WTC11 (cell line): ENCODE measurements around the gene GRM3. TPM values are rescaled to one million over a fixed set of nuclear protein-coding genes. Genes with fewer than 3 reads are reported as not detected.

ENCODE experiments used
- ATAC-seq: fragments of 200-7000 bp; cut with Tn5 transposase; 2 replicates; pipeline ENCODE4 v1.10.0; 2021; ENCODE audit warnings: mild to moderate bottlenecking, moderate library complexity
- CTCF ChIA-PET: fragments of 300-600 bp; sonication (Branson Sonifier 250); formaldehyde crosslinking; loops from one replicate; lab custom pipeline; 2021; ENCODE audit warnings: antibody characterized with exemption; lab: Charles Lee
- POLR2A ChIA-PET: fragments of 350-600 bp; sonication (Branson Sonifier 250); formaldehyde crosslinking; loops from one replicate; lab custom pipeline; 2021; ENCODE audit warnings: antibody characterized with exemption; lab: Charles Lee
- DNase-seq: peaks from one replicate; pipeline ENCODE4 v3.0.0; 2021; ENCODE audit warnings: low spot score
- H3K27ac Mint-ChIP-seq: 2 replicates; pipeline ENCODE4 v1.8.0; 2021; ENCODE audit warnings: mixed read lengths
- H3K27me3 Mint-ChIP-seq: 2 replicates; pipeline ENCODE4 v1.8.0; 2021; ENCODE audit warnings: low read depth, mild to moderate bottlenecking, moderate library complexity, mixed read lengths
- H3K36me3 Mint-ChIP-seq: 2 replicates; pipeline ENCODE4 v1.8.0; 2021; ENCODE audit warnings: mixed read lengths
- H3K4me1 Mint-ChIP-seq: 2 replicates; pipeline ENCODE4 v1.8.0; 2022; ENCODE audit warnings: mixed read lengths
- H3K4me3 Mint-ChIP-seq: 2 replicates; pipeline ENCODE4 v1.8.0; 2021; ENCODE audit warnings: mild to moderate bottlenecking, moderate library complexity, mixed read lengths
- H3K9me3 Mint-ChIP-seq: 2 replicates; pipeline ENCODE4 v1.8.0; 2021; ENCODE audit warnings: mixed read lengths
- AFF4 ChIP-seq: sonication (generic); formaldehyde crosslinking; IDR thresholded peaks from 2 replicates; pipeline ENCODE4 v1.8.1; 2023; ENCODE audit warnings: mild to moderate bottlenecking, missing genetic modification reagents, borderline replicate concordance
- ATF2 ChIP-seq: sonication (generic); formaldehyde crosslinking; IDR thresholded peaks from 2 replicates; pipeline ENCODE4 v1.8.1; 2022; ENCODE audit warnings: low read depth, missing genetic modification reagents, borderline replicate concordance
- CBFB ChIP-seq: sonication (generic); formaldehyde crosslinking; IDR thresholded peaks from 2 replicates; pipeline ENCODE4 v1.8.1; 2022; ENCODE audit warnings: mild to moderate bottlenecking, low read depth, missing genetic modification reagents
- FOXP1 ChIP-seq: sonication (generic); formaldehyde crosslinking; IDR thresholded peaks from 2 replicates; pipeline ENCODE4 v1.8.0; 2022; ENCODE audit warnings: missing genetic modification reagents, mild to moderate bottlenecking, moderate library complexity, borderline replicate concordance
- IRF1 ChIP-seq: sonication (generic); formaldehyde crosslinking; IDR thresholded peaks from 2 replicates; pipeline ENCODE4 v1.8.0; 2023; ENCODE audit warnings: missing genetic modification reagents
- IRF2 ChIP-seq: sonication (generic); formaldehyde crosslinking; IDR thresholded peaks from 2 replicates; pipeline ENCODE4 v1.8.0; 2022; ENCODE audit warnings: low read depth, missing genetic modification reagents, borderline replicate concordance
- MAX ChIP-seq: sonication (generic); formaldehyde crosslinking; IDR thresholded peaks from 2 replicates; pipeline ENCODE4 v1.8.0; 2022; ENCODE audit warnings: mild to moderate bottlenecking, missing genetic modification reagents
- MLX ChIP-seq: sonication (generic); formaldehyde crosslinking; IDR thresholded peaks from 2 replicates; pipeline ENCODE4 v1.8.1; 2023; ENCODE audit warnings: mild to moderate bottlenecking, missing genetic modification reagents, moderate library complexity
- MXD4 ChIP-seq: fragments of 250-450 bp; sonication (Bioruptor Pico); IDR thresholded peaks from 2 replicates; pipeline ENCODE4 v1.8.0; 2021; ENCODE audit warnings: mild to moderate bottlenecking, moderate library complexity, borderline replicate concordance
- NFATC4 ChIP-seq: fragments of 250-450 bp; sonication (Bioruptor Pico); IDR thresholded peaks from 2 replicates; pipeline ENCODE4 v1.9.0; 2021; ENCODE audit warnings: mild to moderate bottlenecking
- NR2C2 ChIP-seq: sonication (generic); formaldehyde crosslinking; IDR thresholded peaks from 2 replicates; pipeline ENCODE4 v1.8.0; 2022; ENCODE audit warnings: mild to moderate bottlenecking, missing genetic modification reagents
- OVOL2 ChIP-seq: fragments of 250-450 bp; sonication (Bioruptor Pico); IDR thresholded peaks from 2 replicates; pipeline ENCODE4 v1.9.0; 2021; ENCODE audit warnings: mild to moderate bottlenecking, borderline replicate concordance
- PREB ChIP-seq: sonication (generic); formaldehyde crosslinking; IDR thresholded peaks from 2 replicates; pipeline ENCODE4 v1.8.1; 2022; ENCODE audit warnings: mild to moderate bottlenecking, missing genetic modification reagents, moderate library complexity, borderline replicate concordance
- PRRX2 ChIP-seq: fragments of 250-450 bp; sonication (Bioruptor Pico); IDR thresholded peaks from 2 replicates; pipeline ENCODE4 v1.8.0; 2021; ENCODE audit warnings: mild to moderate bottlenecking
- RORB ChIP-seq: fragments of 250-450 bp; sonication (Bioruptor Pico); IDR thresholded peaks from 2 replicates; pipeline ENCODE4 v1.9.0; 2021; ENCODE audit warnings: mild to moderate bottlenecking
- SMAD3 ChIP-seq: sonication (generic); formaldehyde crosslinking; IDR thresholded peaks from 2 replicates; pipeline ENCODE4 v1.8.0; 2022; ENCODE audit warnings: missing genetic modification reagents, mild to moderate bottlenecking, borderline replicate concordance
- SOX15 ChIP-seq: fragments of 250-450 bp; sonication (Bioruptor Pico); IDR thresholded peaks from 2 replicates; pipeline ENCODE4 v1.9.0; 2021; ENCODE audit warnings: mild to moderate bottlenecking
- SP1 ChIP-seq: sonication (generic); formaldehyde crosslinking; conservative IDR thresholded peaks from 2 replicates; pipeline ENCODE4 v1.8.1; 2022; ENCODE audit warnings: missing genetic modification reagents
- TCF7 ChIP-seq: sonication (generic); formaldehyde crosslinking; IDR thresholded peaks from 2 replicates; pipeline ENCODE4 v1.8.0; 2022; ENCODE audit warnings: mild to moderate bottlenecking, low read depth, missing genetic modification reagents, moderate library complexity
- TEAD4 ChIP-seq: sonication (generic); formaldehyde crosslinking; IDR thresholded peaks from 2 replicates; pipeline ENCODE4 v1.8.0; 2022; ENCODE audit warnings: mild to moderate bottlenecking, missing genetic modification reagents
- USF1 ChIP-seq: sonication (generic); formaldehyde crosslinking; IDR thresholded peaks from 2 replicates; pipeline ENCODE4 v1.8.0; 2022; ENCODE audit warnings: mild to moderate bottlenecking, missing genetic modification reagents
- USF2 ChIP-seq: sonication (generic); formaldehyde crosslinking; IDR thresholded peaks from 2 replicates; pipeline ENCODE4 v1.8.1; 2023; ENCODE audit warnings: mild to moderate bottlenecking, missing genetic modification reagents, moderate library complexity
- ZNF317 ChIP-seq: sonication (generic); formaldehyde crosslinking; IDR thresholded peaks from 2 replicates; pipeline ENCODE4 v1.8.1; 2023; ENCODE audit warnings: low read depth, mild to moderate bottlenecking, moderate library complexity, missing genetic modification reagents, borderline replicate concordance
- ZNF396 ChIP-seq: fragments of 250-450 bp; sonication (Bioruptor Pico); IDR thresholded peaks from 2 replicates; pipeline ENCODE4 v1.8.0; 2021; ENCODE audit warnings: mild to moderate bottlenecking, moderate library complexity, borderline replicate concordance
- total RNA-seq: library from RNA; stranded (reverse); gene quantifications from 3 replicates; pipeline ENCODE4 v1.2.3, GENCODE V29; 2021

The GRM3 gene
- total RNA-seq, 1 experiment from 2014 or later = 0.94 TPM

- POLR2A ChIA-PET = no interaction called here
- H3K4me3 Mint-ChIP-seq = no peak overlapping the region
- CTCF ChIA-PET = no interaction called here
These were observed 232.4 kb downstream of the GRM3 start for GRCh38 chr7:86876146-86876545.

GRCh38 chr7:86884152-86884551, 240.4 kb downstream of the GRM3 start:
- peaks cover 15% of the 10 kb centered on the region for H3K36me3 Mint-ChIP-seq
- H3K4me1 Mint-ChIP-seq = no peaks in the 10 kb centered on the region
- POLR2A ChIA-PET = no interaction called here
- CTCF ChIA-PET = interaction anchor here (1.4 kb wide), 1 partner anchor 21 kb away, joined by 5 read pairs; no protein-coding TSS in a partner anchor
- H3K9me3 Mint-ChIP-seq = no peaks in the 10 kb centered on the region
- H3K4me3 Mint-ChIP-seq = no peak overlapping the region
- no peak overlapping the region for H3K27ac Mint-ChIP-seq
- H3K27me3 Mint-ChIP-seq = no peaks in the 10 kb centered on the region
- TF ChIP-seq PREB (no peak), ZNF317 (CRISPR knock-in tag) (no peak), PRRX2 (CRISPR knock-in tag) (no peak), MXD4 (CRISPR knock-in tag) (no peak), IRF1 (no peak), TCF7 (CRISPR knock-in tag) (no peak), USF2 (CRISPR knock-in tag) (no peak), OVOL2 (no peak), SMAD3 (no peak), CBFB (CRISPR knock-in tag) (no peak), RORB (CRISPR knock-in tag) (no peak), MAX (CRISPR knock-in tag) (no peak)
- ATAC-seq (no peak), DNase-seq (no peak)

More at GRCh38 chr7:86876146-86876545, 232.4 kb downstream of the GRM3 start:
- peaks cover 5% of the 10 kb centered on the region; the same call in 1 of the 2 replicates for H3K36me3 Mint-ChIP-seq
- no peak overlapping the region for H3K27ac Mint-ChIP-seq
- DNase-seq = no peak
- TF ChIP-seq PRRX2 (CRISPR knock-in tag) (no peak), NFATC4 (no peak), SOX15 (CRISPR knock-in tag) (no peak), AFF4 (CRISPR knock-in tag) (no peak), IRF2 (CRISPR knock-in tag) (no peak)
- no peak for ATAC-seq
- H3K4me1 Mint-ChIP-seq = peaks cover 8% of the 10 kb centered on the region
- 0 out of 2 replicates have a peak, but pooled peaks cover 3% of the 10 kb centered on the region for H3K9me3 Mint-ChIP-seq
- H3K27me3 Mint-ChIP-seq = no peaks in the 10 kb centered on the region

- POLR2A ChIA-PET = interaction anchor here (0.7 kb wide), 1 partner anchor 13 kb away, joined by 5 read pairs; no protein-coding TSS in a partner anchor
- no peak for DNase-seq
- Mint-ChIP-seq H3K9me3 (no peaks in the 10 kb centered on the region), H3K4me1 (no peaks in the 10 kb centered on the region), H3K4me3 (no peak overlapping the region), H3K27ac (no peak overlapping the region), H3K27me3 (no peaks in the 10 kb centered on the region), H3K36me3 (peaks cover 16% of the 10 kb centered on the region)
- ATAC-seq = no peak
- CTCF ChIA-PET = interaction anchor here (0.9 kb wide), 1 partner anchor 15 kb away, joined by 3 read pairs; no protein-coding TSS in a partner anchor
- TF ChIP-seq ATF2 (no peak), MLX (no peak), CBFB (CRISPR knock-in tag) (no peak), ZNF396 (no peak), SP1 (CRISPR knock-in tag) (no peak), TEAD4 (CRISPR knock-in tag) (no peak), PRRX2 (CRISPR knock-in tag) (no peak), FOXP1 (no peak), NR2C2 (no peak), USF1 (CRISPR knock-in tag) (no peak)
These were observed 245.8 kb downstream of the GRM3 start for GRCh38 chr7:86889501-86889900.
